ENCODE measurements around the gene NUDT14. TPM values are rescaled to one million over a fixed set of nuclear protein-coding genes. Genes with fewer than 3 reads are reported as not detected.

The NUDT14 gene
- total RNA-seq, 4 donors from 2014 or later: 6.6 to 47.7 (median 25.7) TPM

DNA sequence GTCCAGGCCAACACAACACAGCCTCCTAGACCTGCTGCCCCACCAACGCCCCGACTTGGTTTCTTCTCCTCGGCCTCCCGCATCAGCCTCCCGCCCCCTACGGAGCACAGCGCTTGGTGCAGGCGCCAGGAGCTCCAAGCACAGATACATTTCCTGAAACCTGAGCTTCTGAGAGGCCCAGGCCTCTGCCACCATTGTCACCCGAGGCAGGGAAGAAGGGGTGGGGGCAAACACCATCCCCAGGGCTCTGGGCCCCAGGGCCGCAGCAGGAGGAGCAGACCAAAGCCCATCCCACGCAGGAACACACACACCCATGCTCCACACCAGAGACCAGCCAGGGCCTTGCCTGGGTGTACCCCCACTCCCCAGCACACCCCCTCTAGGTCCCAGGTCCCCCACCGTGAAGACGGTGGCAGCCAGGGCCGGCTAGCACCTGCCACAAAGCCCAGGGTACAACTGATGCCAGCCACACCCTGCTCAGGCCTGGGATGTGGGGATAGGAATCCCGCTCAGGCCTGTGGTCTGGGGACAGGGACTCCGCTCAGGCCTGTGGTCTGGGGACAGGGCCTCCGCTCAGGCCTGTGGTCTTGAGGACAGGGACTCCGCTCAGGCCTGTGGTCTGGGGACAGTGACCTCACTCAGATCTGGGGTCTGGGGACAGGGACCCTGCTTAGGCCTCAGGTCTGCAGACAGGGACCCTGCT lies 17.9 kb downstream of the NUDT14 start:
- no peak for DNase-seq
- Histone ChIP-seq H3K4me3 (no peak overlapping the region), H3K36me3 (no peaks in the 10 kb centered on the region), H3K27ac (no peak overlapping the region), H3K27me3 (no peaks in the 10 kb centered on the region), H3K4me1 (peaks cover 0 to 17% (median 6%) of the 10 kb centered on the region in 4 donors), H3K9me3 (no peaks in the 10 kb centered on the region)
- no peak for TF ChIP-seq POLR2A (IDR thresholded peaks at IDR 0.05)
- TF ChIP-seq, protein P1, sequence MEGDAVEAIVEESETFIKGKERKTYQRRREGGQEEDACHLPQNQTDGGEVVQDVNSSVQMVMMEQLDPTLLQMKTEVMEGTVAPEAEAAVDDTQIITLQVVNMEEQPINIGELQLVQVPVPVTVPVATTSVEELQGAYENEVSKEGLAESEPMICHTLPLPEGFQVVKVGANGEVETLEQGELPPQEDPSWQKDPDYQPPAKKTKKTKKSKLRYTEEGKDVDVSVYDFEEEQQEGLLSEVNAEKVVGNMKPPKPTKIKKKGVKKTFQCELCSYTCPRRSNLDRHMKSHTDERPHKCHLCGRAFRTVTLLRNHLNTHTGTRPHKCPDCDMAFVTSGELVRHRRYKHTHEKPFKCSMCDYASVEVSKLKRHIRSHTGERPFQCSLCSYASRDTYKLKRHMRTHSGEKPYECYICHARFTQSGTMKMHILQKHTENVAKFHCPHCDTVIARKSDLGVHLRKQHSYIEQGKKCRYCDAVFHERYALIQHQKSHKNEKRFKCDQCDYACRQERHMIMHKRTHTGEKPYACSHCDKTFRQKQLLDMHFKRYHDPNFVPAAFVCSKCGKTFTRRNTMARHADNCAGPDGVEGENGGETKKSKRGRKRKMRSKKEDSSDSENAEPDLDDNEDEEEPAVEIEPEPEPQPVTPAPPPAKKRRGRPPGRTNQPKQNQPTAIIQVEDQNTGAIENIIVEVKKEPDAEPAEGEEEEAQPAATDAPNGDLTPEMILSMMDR (IDR thresholded peaks at IDR 0.05): no peak

DNA sequence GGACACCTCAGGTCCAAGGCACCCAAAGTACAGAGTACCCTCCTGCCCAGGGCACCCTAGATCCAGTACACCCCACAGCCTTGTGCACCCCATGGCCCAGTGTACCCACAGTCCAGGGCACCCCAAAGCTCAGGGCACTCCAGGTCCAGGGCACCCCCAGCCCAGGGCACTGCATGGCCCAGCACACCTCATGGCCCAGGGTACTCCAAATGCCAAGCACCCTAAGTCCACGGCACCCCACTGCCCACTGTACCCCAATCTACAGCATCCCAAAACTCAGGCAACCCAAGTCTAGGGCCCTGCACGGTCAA lies 18.5 kb downstream of the NUDT14 start:
- no peak overlapping the region for H3K27ac ChIP-seq

DNA sequence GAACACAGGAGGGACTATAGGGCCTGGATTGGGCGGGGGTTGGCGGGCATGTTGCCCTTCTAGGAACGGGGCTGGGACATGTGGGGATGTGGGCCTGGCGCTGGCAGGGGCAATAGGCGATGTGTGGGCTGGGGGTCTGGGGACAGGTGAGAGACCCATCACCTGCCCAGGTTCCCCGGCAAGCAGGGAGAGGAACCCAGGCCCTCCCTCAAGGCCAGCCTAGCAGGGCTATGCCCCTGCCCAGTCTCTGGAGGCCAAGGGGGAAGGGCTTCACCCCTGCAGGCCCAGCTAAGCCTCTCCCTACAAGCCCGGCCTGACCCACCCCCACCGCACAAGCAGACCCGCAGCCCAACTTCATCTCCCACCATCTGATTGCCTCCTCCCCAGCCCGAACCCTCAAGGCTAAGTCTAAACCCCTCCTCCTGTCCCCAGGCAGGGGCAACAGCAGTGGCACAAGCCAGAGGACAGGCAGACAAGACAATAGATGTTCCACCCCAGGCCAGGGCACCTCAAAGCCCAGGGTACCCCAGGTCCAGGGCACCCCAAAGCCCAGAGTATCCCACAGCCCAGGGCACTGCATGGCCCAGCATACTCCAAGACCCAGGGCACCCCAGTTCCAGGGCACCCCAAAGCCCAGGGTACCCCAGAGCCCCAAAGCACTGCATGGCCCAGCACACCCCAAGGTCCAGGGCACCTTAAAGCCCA lies 19.0 kb downstream of the NUDT14 start:
- TF ChIP-seq, protein P1 (IDR thresholded peaks at IDR 0.05): no peak
- no peak for TF ChIP-seq POLR2A (IDR thresholded peaks at IDR 0.05)
- Histone ChIP-seq H3K4me1 (peaks cover 0 to 12% (median 2%) of the 10 kb centered on the region in 4 donors), H3K4me3 (no peak overlapping the region), H3K36me3 (no peaks in the 10 kb centered on the region), H3K9me3 (no peaks in the 10 kb centered on the region), H3K27me3 (no peaks in the 10 kb centered on the region), H3K27ac (no peak overlapping the region)
- peak in 1 of 3 donors; percentile 67 for DNase-seq

More for the DNA sequence above, 18.5 kb downstream of the NUDT14 start:
- Histone ChIP-seq H3K27me3 (no peaks in the 10 kb centered on the region), H3K4me1 (peaks cover 0 to 14% (median 4%) of the 10 kb centered on the region in 4 donors), H3K9me3 (no peaks in the 10 kb centered on the region), H3K36me3 (no peaks in the 10 kb centered on the region), H3K4me3 (no peak overlapping the region)
- TF ChIP-seq POLR2A (IDR thresholded peaks at IDR 0.05): no peak
- TF ChIP-seq, protein P1 (IDR thresholded peaks at IDR 0.05): no peak
- no peak for DNase-seq

DNA sequence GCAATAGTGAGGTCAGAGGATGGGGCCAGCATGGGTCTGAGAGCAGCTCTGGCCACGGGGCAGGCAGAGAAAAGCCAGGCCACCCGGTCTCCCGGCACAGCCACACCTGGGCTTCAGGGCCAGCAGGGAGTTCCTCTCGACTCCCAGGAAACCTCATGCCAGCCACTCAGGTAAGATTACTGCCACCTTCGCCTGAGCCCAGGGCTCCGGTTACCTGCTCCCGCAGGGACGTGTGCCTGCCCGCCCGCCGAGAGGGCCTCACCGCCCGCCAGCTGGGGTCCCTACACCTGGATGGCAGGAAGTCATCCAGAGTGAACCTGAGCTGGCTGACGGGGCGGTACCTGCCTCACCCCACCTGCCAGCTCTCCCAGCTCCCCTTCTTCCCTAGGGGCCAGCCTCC lies 19.8 kb downstream of the NUDT14 start:
- no peak for TF ChIP-seq POLR2A (IDR thresholded peaks at IDR 0.05)
- TF ChIP-seq, protein P1 (IDR thresholded peaks at IDR 0.05): no peak
- Histone ChIP-seq H3K4me3 (no peak overlapping the region), H3K9me3 (no peaks in the 10 kb centered on the region), H3K36me3 (no peaks in the 10 kb centered on the region), H3K4me1 (peaks cover 0 to 14% (median 0%) of the 10 kb centered on the region in 4 donors), H3K27me3 (no peaks in the 10 kb centered on the region), H3K27ac (no peak overlapping the region)
- DNase-seq: no peak

DNA sequence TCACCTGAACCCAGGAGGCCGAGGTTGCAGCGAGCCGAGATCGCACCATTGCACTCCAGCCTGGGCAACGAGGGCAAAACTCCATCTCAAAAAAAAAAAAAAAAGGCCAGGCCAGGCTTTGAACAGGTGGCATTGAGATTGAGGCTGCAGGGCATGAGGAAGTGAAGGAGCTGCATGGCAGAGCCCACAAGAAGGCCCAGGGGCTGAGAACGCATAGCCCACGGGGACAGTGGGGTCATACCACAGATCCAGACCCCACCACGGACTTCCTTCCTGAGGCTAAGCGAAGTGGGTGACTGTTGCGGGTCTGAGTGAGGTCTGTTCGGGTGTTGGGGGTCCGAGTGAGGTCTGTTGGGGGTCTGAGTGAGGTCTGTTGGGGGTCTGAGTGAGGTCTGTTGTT lies 20.3 kb downstream of the NUDT14 start:
- Histone ChIP-seq H3K4me3 (no peak overlapping the region), H3K27ac (no peak overlapping the region), H3K27me3 (no peaks in the 10 kb centered on the region), H3K36me3 (no peaks in the 10 kb centered on the region), H3K4me1 (peaks cover 0 to 17% (median 0%) of the 10 kb centered on the region in 4 donors), H3K9me3 (no peaks in the 10 kb centered on the region)
- TF ChIP-seq, protein P1 (IDR thresholded peaks at IDR 0.05): no peak
- TF ChIP-seq POLR2A (IDR thresholded peaks at IDR 0.05): no peak
- no peak for DNase-seq

All from Peyer's patch (tissue), 4 donors.